GM12872 (cell line): ENCODE measurements around the gene FGF10.

ENCODE experiments used
- TF ChIP-seq, protein P1 (sequence below): IDR thresholded peaks from 3 replicates; pipeline ENCODE4 v1.5.1; 2011; ENCODE audit warnings: low read depth, mild to moderate bottlenecking, low read length, moderate library complexity; ENCODE audit not compliant: insufficient read depth

FGF10 gene

DNA sequence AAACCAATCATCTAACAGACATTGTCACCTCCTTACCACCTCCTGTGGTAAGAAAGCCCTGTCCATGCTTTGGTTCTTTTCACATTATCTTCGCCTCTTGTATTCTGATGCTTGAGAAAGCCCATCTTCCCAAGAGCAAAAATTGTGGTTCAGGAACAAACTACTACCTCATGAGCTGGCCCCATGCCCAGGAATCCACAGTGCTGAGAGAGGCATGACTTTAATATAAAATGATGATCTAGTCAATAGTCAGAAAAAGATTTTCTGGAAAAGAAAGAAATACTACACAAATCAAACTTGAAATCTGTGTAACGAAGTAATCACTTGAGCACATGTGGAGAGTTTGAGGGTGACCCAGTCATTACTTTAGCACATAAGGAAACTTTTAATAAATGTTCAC lies 94.7 kb downstream of the FGF10 start:
- TF ChIP-seq, protein P1, sequence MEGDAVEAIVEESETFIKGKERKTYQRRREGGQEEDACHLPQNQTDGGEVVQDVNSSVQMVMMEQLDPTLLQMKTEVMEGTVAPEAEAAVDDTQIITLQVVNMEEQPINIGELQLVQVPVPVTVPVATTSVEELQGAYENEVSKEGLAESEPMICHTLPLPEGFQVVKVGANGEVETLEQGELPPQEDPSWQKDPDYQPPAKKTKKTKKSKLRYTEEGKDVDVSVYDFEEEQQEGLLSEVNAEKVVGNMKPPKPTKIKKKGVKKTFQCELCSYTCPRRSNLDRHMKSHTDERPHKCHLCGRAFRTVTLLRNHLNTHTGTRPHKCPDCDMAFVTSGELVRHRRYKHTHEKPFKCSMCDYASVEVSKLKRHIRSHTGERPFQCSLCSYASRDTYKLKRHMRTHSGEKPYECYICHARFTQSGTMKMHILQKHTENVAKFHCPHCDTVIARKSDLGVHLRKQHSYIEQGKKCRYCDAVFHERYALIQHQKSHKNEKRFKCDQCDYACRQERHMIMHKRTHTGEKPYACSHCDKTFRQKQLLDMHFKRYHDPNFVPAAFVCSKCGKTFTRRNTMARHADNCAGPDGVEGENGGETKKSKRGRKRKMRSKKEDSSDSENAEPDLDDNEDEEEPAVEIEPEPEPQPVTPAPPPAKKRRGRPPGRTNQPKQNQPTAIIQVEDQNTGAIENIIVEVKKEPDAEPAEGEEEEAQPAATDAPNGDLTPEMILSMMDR = no peak

DNA sequence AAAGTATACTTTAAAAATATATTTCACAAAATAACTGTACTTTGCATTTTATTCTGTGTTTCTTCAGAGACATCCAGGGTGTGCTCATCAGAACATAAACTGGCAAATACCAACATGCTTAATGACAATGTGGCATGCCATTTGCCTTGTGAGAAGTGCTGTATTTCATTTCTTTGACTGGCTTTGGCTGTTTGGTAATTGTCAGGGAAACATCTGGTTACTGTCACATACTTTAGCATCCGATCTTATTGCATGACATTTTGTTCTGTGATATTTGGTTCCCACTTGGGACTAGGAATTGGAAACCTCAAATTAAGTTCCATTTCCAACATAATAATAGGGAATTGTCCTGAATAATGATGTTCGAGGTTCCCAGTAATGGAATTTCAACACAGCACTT lies 96.5 kb downstream of the FGF10 start:
- TF ChIP-seq, protein P1 = no peak

DNA sequence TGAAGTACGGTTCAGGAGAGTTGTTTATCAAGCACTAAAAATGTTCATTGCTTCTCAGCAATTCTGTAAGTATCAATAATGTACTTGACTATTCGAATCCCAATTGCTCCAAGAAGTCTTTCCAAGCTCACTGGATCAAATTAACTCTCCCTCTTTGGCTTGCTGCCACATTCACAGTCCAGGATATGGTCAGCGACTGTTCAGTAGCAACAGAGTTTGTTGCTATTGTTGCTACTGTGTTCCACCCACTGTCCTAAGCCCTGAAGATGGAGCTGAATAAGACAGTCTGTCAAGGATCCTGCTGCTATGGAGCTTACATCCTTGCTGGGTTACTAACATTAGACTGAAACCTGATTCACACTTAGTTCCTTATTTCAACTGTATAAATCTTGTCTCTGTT lies 110.8 kb downstream of the FGF10 start:
- TF ChIP-seq, protein P1 = no peak

DNA sequence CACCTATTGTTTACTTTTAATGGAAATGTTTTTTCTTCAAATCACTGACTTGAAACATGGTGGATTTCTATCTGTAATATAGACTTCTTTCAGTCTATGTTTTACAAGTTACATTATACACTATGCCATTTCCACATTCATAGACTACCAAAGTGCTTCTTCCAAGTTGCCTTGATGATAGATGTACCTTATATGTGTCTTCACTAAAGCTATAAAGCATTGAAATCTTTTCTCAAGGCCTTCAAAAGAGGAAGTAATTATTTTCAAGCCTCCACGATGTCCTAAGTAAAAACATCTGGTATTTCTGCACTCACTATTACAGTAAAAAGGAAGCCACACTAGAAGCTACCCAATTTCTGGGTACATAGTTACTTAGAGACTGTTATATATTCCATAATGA lies 113.3 kb downstream of the FGF10 start:
- TF ChIP-seq, protein P1 = no peak

DNA sequence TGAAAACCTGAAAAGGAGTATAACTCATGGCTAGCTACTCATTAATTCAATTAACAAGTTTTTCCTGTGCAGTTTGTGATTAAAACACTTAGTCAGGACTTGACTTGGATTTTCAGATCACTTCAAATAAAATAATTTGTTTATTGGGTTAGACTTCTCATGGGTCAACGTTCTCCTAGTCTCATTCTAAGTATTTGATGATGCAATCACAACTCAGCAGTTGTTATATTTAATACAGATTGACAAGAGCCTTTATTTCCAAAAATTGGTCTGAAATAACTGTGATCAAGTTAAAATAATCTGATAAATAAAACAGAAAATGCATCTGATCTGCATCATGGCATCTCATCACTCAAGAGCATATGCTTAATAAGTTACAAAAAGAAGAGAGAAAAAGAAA lies 113.9 kb downstream of the FGF10 start:
- TF ChIP-seq, protein P1 = no peak

DNA sequence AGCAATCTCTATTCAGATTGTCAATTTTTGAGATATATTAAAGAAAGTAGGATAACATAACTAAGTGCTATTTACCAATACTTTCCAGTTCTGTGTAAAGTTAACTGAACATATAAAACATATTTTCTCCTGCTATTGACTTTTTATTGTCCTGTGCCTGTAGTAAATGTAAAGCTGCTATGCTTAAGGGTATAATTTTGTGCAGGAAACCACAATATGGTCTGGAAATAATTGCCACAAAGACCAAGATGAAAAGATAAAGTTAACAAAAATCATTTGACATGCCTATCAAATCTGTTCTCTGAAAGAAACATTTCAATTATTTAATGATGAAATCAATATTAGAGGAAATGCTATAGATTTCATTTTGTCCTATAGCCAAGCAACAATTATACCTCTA lies 121.3 kb downstream of the FGF10 start:
- TF ChIP-seq, protein P1 = no peak

DNA sequence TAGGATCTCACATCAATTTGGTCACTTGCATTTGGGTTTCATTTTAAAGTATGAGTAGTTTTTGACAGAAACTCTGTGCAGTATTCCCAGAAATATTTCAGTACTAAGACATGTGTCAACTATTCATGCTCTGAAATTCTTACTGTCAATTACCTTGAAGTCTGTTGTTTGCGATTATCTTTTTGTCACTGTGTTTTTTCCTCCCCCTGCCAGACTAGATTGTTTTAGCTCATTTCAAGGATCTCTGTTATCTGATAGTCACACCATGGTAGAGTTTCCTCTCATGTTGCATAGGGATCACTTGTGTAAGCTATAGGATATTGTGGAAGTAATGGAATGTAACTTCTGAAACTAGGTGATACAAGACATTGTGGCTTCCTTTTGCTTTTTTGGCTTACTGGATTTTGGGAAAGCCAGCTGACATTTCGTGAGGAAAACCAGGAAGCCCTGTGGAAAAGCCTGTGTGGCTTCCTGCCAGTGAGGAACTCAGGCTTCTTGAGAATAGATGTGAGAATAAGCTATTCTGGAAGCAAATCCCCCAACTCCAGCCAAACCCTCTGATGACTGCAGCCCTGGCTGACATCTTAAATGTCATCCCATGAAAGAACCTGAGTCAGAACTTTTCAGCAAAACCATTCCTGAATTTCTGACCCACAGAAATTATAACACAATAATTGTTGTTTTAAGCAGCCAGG lies 122.2 kb downstream of the FGF10 start:
- TF ChIP-seq, protein P1 = no peak
